Measurements from ENCODE around the gene RSPH1. TPM values are rescaled to one million over a fixed set of nuclear protein-coding genes. Genes with fewer than 3 reads are reported as not detected.

The RSPH1 gene
- total and polyA plus RNA-seq, 2 of the 4 experiments (the other 2 are of a cell fraction), result not detected

- no peak overlapping the region for H2BK20ac ChIP-seq (ENCODE audit: low read depth, low read length)
- no peak overlapping the region for H4K8ac ChIP-seq (ENCODE audit: low read depth in 2 of 2, low read length in 2 of 2)
- ChIA-PET POLR2A (ENCODE audit: unreplicated experiment) (no interaction called here), CTCF (no interaction called here)
- no peak overlapping the region for H2AK9ac ChIP-seq (replicated peaks; ENCODE audit: low read depth, low read length, poor library complexity)
- H3K4me1 ChIP-seq (ENCODE audit: control insufficient read depth, insufficient read depth, low read length), result no peaks in the 10 kb centered on the region
- H4K5ac ChIP-seq (ENCODE audit: low read depth, low read length), result no peak overlapping the region
- H3K9me1 ChIP-seq (ENCODE audit: insufficient read depth, low read length), result no peaks in the 10 kb centered on the region
- no peak overlapping the region for H2BK120ac ChIP-seq (ENCODE audit: low read depth, low read length)
- no TSS peak for BruUV-seq (replicated peaks)
- no peaks in the 10 kb centered on the region; the same call in none of the 2 replicates for H3K9me3 ChIP-seq (ENCODE audit: control insufficient read depth, insufficient read depth, low read length)
- no peak overlapping the region for H3K27ac ChIP-seq (ENCODE audit: insufficient read depth, low read length)
- no peak overlapping the region for H2BK15ac ChIP-seq (ENCODE audit: low read depth, low read length)
- no peaks in the 10 kb centered on the region; the same call in 1 of the 2 replicates for H3K27me3 ChIP-seq (ENCODE audit: control insufficient read depth, insufficient read depth, low read length)
- dilution Hi-C loops (cut with HindIII; ENCODE audit: low sequenced_read_pairs, unreplicated experiment) (no loop called here), intact Hi-C loops (cut with micrococcal nuclease) (no loop called here), in situ Hi-C loops (cut with MboI; ENCODE audit: low sequenced_read_pairs) (no loop called here)
- no peak overlapping the region for H3K18ac ChIP-seq (ENCODE audit: low read depth, low read length)
- no peak overlapping the region for H3K4me3 ChIP-seq (ENCODE audit: insufficient read depth, low read depth, low read length)
- ATAC-seq (ENCODE audit: low read depth), result no peak
- no peaks in the 10 kb centered on the region for H4K20me1 ChIP-seq (ENCODE audit: insufficient read depth, low read length)
- no peak for TF ChIP-seq RFX5 (IDR thresholded peaks at IDR 0.05; ENCODE audit: low read depth, low read length)
- no peak for TF ChIP-seq MAZ (IDR thresholded peaks at IDR 0.05; ENCODE audit: borderline replicate concordance, low read depth, low read length)
- no peak for TF ChIP-seq RCOR1 (IDR thresholded peaks at IDR 0.05; ENCODE audit: insufficient replicate concordance, low read length)
- no peak for TF ChIP-seq MXI1 (IDR thresholded peaks at IDR 0.05; ENCODE audit: borderline replicate concordance, low read depth, low read length)
- no peak for TF ChIP-seq BHLHE40 (IDR thresholded peaks at IDR 0.05; ENCODE audit: low read depth, low read length)
- no peak for TF ChIP-seq CEBPB (IDR thresholded peaks at IDR 0.05; ENCODE audit: low read depth, low read length)
- TF ChIP-seq SMC3 (IDR thresholded peaks at IDR 0.05; ENCODE audit: low read depth, low read length), result no peak
- no peak for TF ChIP-seq POLR2A (IDR thresholded peaks at IDR 0.05; ENCODE audit: low read depth, low read length)
- no peak for TF ChIP-seq RAD21 (IDR thresholded peaks at IDR 0.05; ENCODE audit: low read length)
- TF ChIP-seq MAFK (IDR thresholded peaks at IDR 0.05; ENCODE audit: low read depth, low read length), result no peak
- no peak for TF ChIP-seq FOS (IDR thresholded peaks at IDR 0.05; ENCODE audit: low read depth, low read length)
- TF ChIP-seq CHD1 (IDR thresholded peaks at IDR 0.05; ENCODE audit: low read depth, low read length), result no peak
- TF ChIP-seq CTCF (conservative IDR thresholded peaks at IDR 0.05; ENCODE audit: low read depth, low read length), result no peak
- no peak for TF ChIP-seq ELK1 (IDR thresholded peaks at IDR 0.05; ENCODE audit: borderline replicate concordance, low read depth, low read length)
- no peak for TF ChIP-seq NFE2L2 (IDR thresholded peaks at IDR 0.05; ENCODE audit: low read depth, low read length)
- no peak for TF ChIP-seq USF2 (IDR thresholded peaks at IDR 0.05; ENCODE audit: low read depth, low read length)
- H2BK5ac ChIP-seq (ENCODE audit: low read depth, low read length, poor library complexity, severe bottlenecking), result no peak overlapping the region
- no peak overlapping the region for H3K4ac ChIP-seq (ENCODE audit: low read depth, low read length)
- H2AK5ac ChIP-seq (ENCODE audit: low read depth, low read length), result no peak overlapping the region
- no peak overlapping the region for H3K23ac ChIP-seq (ENCODE audit: low read depth, low read length)
- no peak overlapping the region for H3K14ac ChIP-seq (replicated peaks; ENCODE audit: low read depth, low read length)
- no peaks in the 10 kb centered on the region for H3K36me3 ChIP-seq (ENCODE audit: control insufficient read depth, insufficient read depth, low read length)
- no peak overlapping the region for H3K4me2 ChIP-seq (ENCODE audit: low read depth, low read length)
- H4K91ac ChIP-seq (ENCODE audit: insufficient read depth, low read depth, low read length), result no peak overlapping the region
- no peaks in the 10 kb centered on the region for H3K79me1 ChIP-seq (ENCODE audit: low read depth in 1 of 2, low read length in 2 of 2)
- no peak overlapping the region for H3K9ac ChIP-seq (ENCODE audit: low read depth, low read length)
- no peak overlapping the region for H3K56ac ChIP-seq (ENCODE audit: extremely low read depth, insufficient read depth, low read length)
- no peak for DNase-seq
- H2AFZ ChIP-seq (replicated peaks; ENCODE audit: low read length, poor library complexity), result no peak overlapping the region
Observed at GRCh38 chr21:42435833-42436232, 60.2 kb downstream of the RSPH1 start.

Data from IMR-90 (cell line).